T-cell (primary cell): ENCODE results near the gene COL19A1. TPM values are rescaled to one million over a fixed set of nuclear protein-coding genes. Genes with fewer than 3 reads are reported as not detected.

Experiments
- ATAC-seq, 4 experiments: fragments of 200-7000 bp in 3 of 4; fragments of 150-1000 bp in 1 of 4; cut with Tn5 transposase; replicated peaks in 1 of 4; 1 replicate in 3 of 4; 2 replicates in 1 of 4; pipeline ENCODE4 v1.10.0; 2021; ENCODE audit warnings: moderate library complexity in 3 of 4, mild to moderate bottlenecking in 2 of 4, moderate number of reproducible peaks in 1 of 4
- CTCF ChIA-PET, 2 donors: fragments of 300-600 bp; sonication (Branson Sonifier 250); formaldehyde crosslinking; loops; one replicate each; lab custom pipeline; 2022; ENCODE audit warnings: antibody characterized with exemption in 2 of 2; lab: Charles Lee
- POLR2A ChIA-PET, 2 donors: fragments of 300-600 bp; sonication (Branson Sonifier 250); formaldehyde crosslinking; loops; one replicate each; lab custom pipeline; 2022; ENCODE audit warnings: antibody characterized with exemption in 2 of 2; lab: Charles Lee
- DNase-seq, 35 experiments: peaks; one replicate each; pipeline versions ENCODE4 v3.0.0 to v3.0.0-alpha.2; 2013 to 2023
- H3K27ac ChIP-seq: one replicate; pipeline ENCODE4 v1.5.1; 2013; ENCODE audit warnings: low read length
- H3K27me3 ChIP-seq, 2 experiments: replicated peaks in 1 of 2; 1 replicate in 1 of 2; 2 replicates in 1 of 2; pipeline versions ENCODE4 v1.6.1 to v1.7.0; 2013; ENCODE audit warnings: low read length in 1 of 2, mixed read lengths in 1 of 2; ENCODE audit not compliant: control insufficient read depth in 2 of 2, insufficient read depth in 2 of 2; ENCODE audit errors: extremely low read depth in 1 of 2
- H3K36me3 ChIP-seq, 2 donors: 1 replicate in 1 of 2; 2 replicates in 1 of 2; pipeline versions ENCODE4 v1.6.1 to v1.7.0; 2013; ENCODE audit warnings: low read length in 1 of 2; ENCODE audit not compliant: control insufficient read depth in 2 of 2, insufficient read depth in 1 of 2; ENCODE audit errors: extremely low read depth in 1 of 2
- H3K4me1 ChIP-seq, 2 experiments: 1 replicate in 1 of 2; 2 replicates in 1 of 2; pipeline versions ENCODE4 v1.6.1 to v1.7.0; 2013; ENCODE audit warnings: low read length in 2 of 2, mixed read lengths in 1 of 2; ENCODE audit not compliant: insufficient read depth in 2 of 2, control insufficient read depth in 1 of 2; ENCODE audit errors: extremely low read depth in 1 of 2
- H3K4me3 ChIP-seq, 2 donors: 1 replicate in 1 of 2; 2 replicates in 1 of 2; pipeline versions ENCODE4 v1.5.1 to v1.7.0; 2013; ENCODE audit warnings: mild to moderate bottlenecking in 2 of 2, low read length in 1 of 2, moderate library complexity in 1 of 2; ENCODE audit not compliant: control insufficient read depth in 1 of 2; ENCODE audit errors: extremely low read depth in 1 of 2
- H3K9me3 ChIP-seq: 2 replicates; pipeline ENCODE4 v1.7.0; 2013
- H3K27ac Mint-ChIP-seq, 2 donors: one replicate each; pipeline ENCODE4 v1.8.0; 2020 to 2021; ENCODE audit warnings: mild to moderate bottlenecking in 2 of 2, mixed read lengths in 2 of 2
- H3K27me3 Mint-ChIP-seq, 2 donors: one replicate each; pipeline ENCODE4 v1.8.0; 2021 to 2022; ENCODE audit warnings: mixed read lengths in 2 of 2
- H3K36me3 Mint-ChIP-seq: one replicate; pipeline ENCODE4 v1.8.0; 2021; ENCODE audit warnings: mixed read lengths
- H3K4me1 Mint-ChIP-seq, 3 donors: one replicate each; pipeline ENCODE4 v1.8.0; 2020 to 2022; ENCODE audit warnings: mixed read lengths in 3 of 3, mild to moderate bottlenecking in 1 of 3
- H3K4me3 Mint-ChIP-seq, 3 donors: one replicate each; pipeline ENCODE4 v1.8.0; 2020 to 2022; ENCODE audit warnings: mild to moderate bottlenecking in 3 of 3, mixed read lengths in 3 of 3, moderate library complexity in 3 of 3
- H3K9me3 Mint-ChIP-seq, 3 donors: one replicate each; pipeline ENCODE4 v1.8.0; 2020 to 2022; ENCODE audit warnings: mixed read lengths in 3 of 3
- WGBS: methylation state at CpG from one replicate; pipeline ENCODE4 v1.1.5; 2013; ENCODE audit warnings: missing lambda C conversion rate; ENCODE audit not compliant: insufficient coverage; 5-methylcytosine and 5-hydroxymethylcytosine counted together
- total RNA-seq, 35 experiments: library from RNA in 6 of 35; stranded (reverse) in 6 of 35; fragments of 120-200 nt in 1 of 35; gene quantifications; one replicate each; pipeline versions ENCODE4 v1.2.1 to v1.2.4 and lab custom pipeline; 2013 to 2026

The COL19A1 gene
- total RNA-seq, 5 donors from 2014 or later (not counting 1 experiment from before 2014, with no cell fraction given): 0.42 to 2.3 (median 0.55) TPM

DNA sequence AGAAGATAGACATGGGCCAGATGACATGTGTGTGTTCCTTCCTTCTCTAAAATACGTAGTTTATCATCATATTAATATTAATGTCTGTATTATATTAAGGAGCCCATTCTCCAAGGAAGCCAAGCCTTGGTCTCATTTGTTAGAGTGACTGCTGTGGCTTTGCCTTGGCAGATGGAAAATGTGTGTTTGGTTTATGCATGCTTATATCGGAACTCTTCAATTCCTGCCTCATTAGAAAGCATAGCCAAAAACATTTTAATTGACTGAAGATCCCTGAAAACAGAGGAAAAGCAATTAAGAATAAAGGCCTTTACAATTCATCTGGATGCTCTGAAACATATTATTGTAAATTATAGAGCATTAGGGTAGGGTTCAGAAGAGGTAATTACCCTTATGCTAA lies 330.2 kb downstream of the COL19A1 start:
- POLR2A ChIA-PET: no interaction called here
- Mint-ChIP-seq H3K4me3 (no peak overlapping the region), H3K27me3 (peaks cover 11 to 26% of the 10 kb centered on the region in 2 donors), H3K36me3 (no peaks in the 10 kb centered on the region), H3K9me3 (no peaks in the 10 kb centered on the region), H3K27ac (no peak overlapping the region), H3K4me1 (no peaks in the 10 kb centered on the region)
- no peaks in the 10 kb centered on the region for H3K4me1 ChIP-seq
- H3K27ac ChIP-seq: no peak overlapping the region
- no peaks in the 10 kb centered on the region for H3K36me3 ChIP-seq
- H3K27me3 ChIP-seq: no peaks in the 10 kb centered on the region
- CTCF ChIA-PET: no interaction called here
- no peaks in the 10 kb centered on the region for H3K9me3 ChIP-seq
- no CpG with 5 or more reads among the region's 2 CpGs for WGBS
- H3K4me3 ChIP-seq: no peak overlapping the region
- DNase-seq: no peak
- no peak for ATAC-seq

DNA sequence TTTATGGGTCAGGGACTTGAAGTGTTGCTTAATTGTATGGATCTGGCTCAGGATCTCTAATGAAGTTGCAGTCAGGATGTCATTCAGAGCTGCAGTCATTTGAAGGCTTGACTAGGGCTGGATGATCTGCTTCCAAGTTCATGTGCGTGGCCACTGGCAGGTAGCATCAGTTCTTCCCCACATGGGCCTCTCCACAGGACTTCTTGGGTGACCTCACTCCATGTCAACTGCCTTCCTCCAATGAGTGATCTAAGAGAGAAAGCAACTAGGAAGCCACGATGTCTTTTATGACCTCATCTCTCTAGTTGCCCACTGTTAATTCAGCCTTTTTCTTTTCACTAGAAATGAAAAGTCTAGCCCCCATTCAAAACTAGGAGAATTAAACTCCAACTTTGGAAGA lies 332.4 kb downstream of the COL19A1 start:
- Mint-ChIP-seq H3K4me3 (no peak overlapping the region), H3K27ac (no peak overlapping the region), H3K36me3 (no peaks in the 10 kb centered on the region), H3K4me1 (no peaks in the 10 kb centered on the region), H3K27me3 (peaks cover 2 to 15% of the 10 kb centered on the region in 2 donors), H3K9me3 (no peaks in the 10 kb centered on the region)
- no peak for ATAC-seq
- Histone ChIP-seq H3K36me3 (no peaks in the 10 kb centered on the region), H3K9me3 (no peaks in the 10 kb centered on the region), H3K27ac (no peak overlapping the region), H3K4me3 (no peak overlapping the region), H3K4me1 (no peaks in the 10 kb centered on the region), H3K27me3 (peaks cover 0 to 2% of the 10 kb centered on the region in 2 experiments)
- DNase-seq: no peak
- ChIA-PET CTCF (no interaction called here), POLR2A (no interaction called here)
- WGBS: 63% methylated on average over 1 of the region's 2 CpGs

DNA sequence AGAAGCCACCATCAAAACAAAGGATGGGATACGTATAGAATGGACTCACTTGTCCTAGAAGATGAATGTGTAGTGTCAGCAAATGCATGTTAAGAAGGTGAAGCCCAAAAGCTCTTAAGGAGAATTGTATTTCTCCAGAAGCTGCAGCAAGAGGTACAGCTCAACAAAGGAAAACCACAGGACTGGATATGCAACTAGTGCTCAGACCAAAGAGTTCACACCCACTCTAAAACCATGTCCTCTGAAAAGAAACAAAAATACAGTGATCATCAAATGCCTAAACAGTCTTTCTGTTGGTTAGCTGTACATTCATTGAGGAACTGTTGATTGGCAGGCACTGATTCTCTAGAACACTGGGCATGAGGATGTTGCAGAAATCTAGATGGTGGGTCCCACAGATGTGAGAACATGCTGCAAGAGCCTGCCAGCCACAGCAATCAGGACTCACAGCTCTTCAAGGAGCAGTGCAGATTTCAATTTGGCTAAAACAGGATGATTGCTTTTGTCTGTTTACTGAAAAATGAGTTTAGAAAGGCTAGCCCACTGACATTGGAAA lies 342.0 kb downstream of the COL19A1 start:
- no peaks in the 10 kb centered on the region for H3K36me3 ChIP-seq
- H3K4me3 Mint-ChIP-seq: no peak overlapping the region
- no peaks in the 10 kb centered on the region for H3K9me3 Mint-ChIP-seq
- no peak overlapping the region for H3K4me3 ChIP-seq
- ATAC-seq (no peak), DNase-seq (no peak)
- H3K4me1 ChIP-seq: no peaks in the 10 kb centered on the region
- peaks cover 4 to 12% of the 10 kb centered on the region in 2 donors for H3K27me3 Mint-ChIP-seq
- no CpG with 5 or more reads among the region's 1 CpG for WGBS
- no peak overlapping the region for H3K27ac ChIP-seq
- CTCF ChIA-PET: interaction anchor here (0.9 to 2.0 kb wide), 2 partner anchors 13 kb away, joined by 4 to 7 read pairs; no protein-coding TSS in a partner anchor
- H3K27me3 ChIP-seq: peaks cover 0 to 2% of the 10 kb centered on the region in 2 experiments
- H3K27ac Mint-ChIP-seq: no peak overlapping the region
- H3K4me1 Mint-ChIP-seq: no peaks in the 10 kb centered on the region
- no peaks in the 10 kb centered on the region for H3K36me3 Mint-ChIP-seq
- POLR2A ChIA-PET: interaction anchor here in 1 of 2 donors (0.6 kb wide), 2 partner anchors 74 to 1073 kb away, joined by 3 to 6 read pairs; no protein-coding TSS in a partner anchor
- no peaks in the 10 kb centered on the region for H3K9me3 ChIP-seq

DNA sequence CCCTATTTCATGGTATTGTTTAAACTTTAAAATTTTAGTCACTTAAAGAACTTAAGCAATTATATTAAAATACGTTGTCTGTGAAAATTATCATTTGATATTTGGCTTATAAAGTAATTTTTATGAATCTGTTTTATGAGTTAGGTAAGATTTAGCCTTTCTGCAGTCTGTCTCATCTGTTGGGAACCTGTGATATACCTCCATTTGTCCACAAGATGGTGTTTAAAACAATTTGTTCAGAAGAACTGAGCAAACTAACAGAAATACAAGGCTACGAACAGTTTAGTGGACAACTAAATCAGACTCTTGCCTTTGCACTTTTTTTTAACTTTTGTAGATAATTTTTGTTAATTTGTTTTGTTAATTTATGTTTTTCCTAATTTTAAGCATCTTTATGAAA lies 344.1 kb downstream of the COL19A1 start:
- Mint-ChIP-seq H3K36me3 (no peaks in the 10 kb centered on the region), H3K9me3 (no peaks in the 10 kb centered on the region), H3K4me3 (no peak overlapping the region), H3K27ac (no peak overlapping the region), H3K27me3 (peaks cover 4 to 12% of the 10 kb centered on the region in 2 donors), H3K4me1 (no peaks in the 10 kb centered on the region)
- ATAC-seq: no peak
- no peak overlapping the region for H3K27ac ChIP-seq
- H3K27me3 ChIP-seq: no peaks in the 10 kb centered on the region
- H3K36me3 ChIP-seq: no peaks in the 10 kb centered on the region
- no peaks in the 10 kb centered on the region for H3K9me3 ChIP-seq
- ChIA-PET POLR2A (no interaction called here), CTCF (no interaction called here)
- DNase-seq: no peak
- no peaks in the 10 kb centered on the region for H3K4me1 ChIP-seq
- no CpG with 5 or more reads among the region's 2 CpGs for WGBS
- no peak overlapping the region for H3K4me3 ChIP-seq

DNA sequence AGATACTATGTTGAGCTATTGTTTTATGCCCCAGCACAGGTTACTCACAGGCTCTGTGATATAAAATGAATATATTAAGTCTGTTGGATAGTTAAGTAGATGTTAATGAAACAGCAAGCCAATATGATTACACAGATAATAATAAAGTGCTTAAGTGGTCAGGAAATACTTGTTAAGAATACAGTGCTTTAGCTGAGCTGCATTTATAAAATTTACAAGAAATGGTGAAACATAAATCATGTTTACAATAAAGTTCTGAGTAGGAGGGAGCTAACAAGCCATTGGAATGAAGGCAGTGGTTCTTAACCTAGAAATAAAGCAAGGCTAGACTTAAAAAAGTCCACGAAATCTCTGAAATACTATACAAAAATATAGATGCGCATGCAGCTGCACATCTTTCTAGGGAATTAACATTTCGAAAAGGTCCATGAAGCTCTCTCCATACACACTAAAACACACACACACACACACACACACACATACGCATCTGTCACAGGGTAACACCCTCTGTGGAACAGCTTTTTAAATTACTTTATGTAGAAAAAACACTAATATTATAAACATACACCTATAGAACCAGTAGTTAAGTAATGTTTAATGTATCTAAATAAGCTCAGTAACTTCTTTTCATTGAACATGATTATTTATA lies 349.2 kb downstream of the COL19A1 start:
- ATAC-seq (no peak), DNase-seq (no peak)
- H3K4me3 Mint-ChIP-seq: no peak overlapping the region
- no peaks in the 10 kb centered on the region for H3K36me3 Mint-ChIP-seq
- H3K9me3 Mint-ChIP-seq: no peaks in the 10 kb centered on the region
- peaks cover 0 to 4% of the 10 kb centered on the region in 2 experiments for H3K27me3 ChIP-seq
- H3K4me1 Mint-ChIP-seq: no peaks in the 10 kb centered on the region
- H3K36me3 ChIP-seq: no peaks in the 10 kb centered on the region
- no peak overlapping the region for H3K4me3 ChIP-seq
- ChIA-PET CTCF (interaction anchor here in 1 of 2 donors (0.7 kb wide), 1 partner anchor 93 kb away, joined by 3 read pairs; no protein-coding TSS in a partner anchor), POLR2A (no interaction called here)
- H3K27ac Mint-ChIP-seq: no peak overlapping the region
- H3K27ac ChIP-seq: no peak overlapping the region
- H3K4me1 ChIP-seq: no peaks in the 10 kb centered on the region
- H3K9me3 ChIP-seq: no peaks in the 10 kb centered on the region
- WGBS: 68% methylated on average over 3 of the region's 4 CpGs
- peaks cover 4 to 20% of the 10 kb centered on the region in 2 donors for H3K27me3 Mint-ChIP-seq

DNA sequence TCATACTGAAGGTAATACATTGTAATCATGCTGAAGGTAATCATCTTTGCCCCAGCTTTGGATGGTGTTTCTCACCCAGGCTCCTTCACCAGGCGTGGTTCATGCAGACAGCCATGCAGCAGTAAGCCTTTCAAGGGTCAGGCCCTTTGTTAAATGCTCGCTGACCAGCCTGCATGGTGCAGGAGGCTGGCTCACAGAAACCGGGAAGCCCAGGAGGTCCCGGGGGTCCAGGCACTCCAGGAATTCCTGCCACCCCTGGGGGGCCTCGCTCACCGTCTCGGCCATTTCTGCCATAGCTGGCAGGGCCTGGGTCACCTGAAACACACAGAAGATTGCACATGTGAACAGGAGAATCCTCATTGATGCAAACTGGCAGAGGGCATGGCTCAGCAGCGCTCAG lies 350.4 kb downstream of the COL19A1 start:
- Histone ChIP-seq H3K27me3 (peaks cover 0 to 4% of the 10 kb centered on the region in 2 experiments), H3K4me1 (no peaks in the 10 kb centered on the region), H3K36me3 (no peaks in the 10 kb centered on the region), H3K9me3 (no peaks in the 10 kb centered on the region), H3K27ac (no peak overlapping the region), H3K4me3 (no peak overlapping the region)
- Mint-ChIP-seq H3K36me3 (no peaks in the 10 kb centered on the region), H3K9me3 (no peaks in the 10 kb centered on the region), H3K27me3 (peaks cover 4 to 21% of the 10 kb centered on the region in 2 donors), H3K27ac (no peak overlapping the region), H3K4me3 (no peak overlapping the region), H3K4me1 (no peaks in the 10 kb centered on the region)
- ChIA-PET POLR2A (no interaction called here), CTCF (no interaction called here)
- WGBS: 62% methylated on average over 8 of the region's 8 CpGs
- ATAC-seq: no peak
- no peak for DNase-seq
